K562 (cell line): ENCODE measurements around the gene MARCHF3. TPM values are rescaled to one million over a fixed set of nuclear protein-coding genes. Genes with fewer than 3 reads are reported as not detected.

Experiments used
- ADNP ChIP-seq: fragments of 200-800 bp; sonication (Bioruptor generic); IDR thresholded peaks from 2 replicates; pipeline ENCODE4 v1.6.1; 2016; ENCODE audit warnings: missing genetic modification characterization, missing compliant biosample characterization
- ATF1 ChIP-seq, 2 experiments: fragments of 450-650 bp in 1 of 2; IDR thresholded peaks; 2 replicates each; pipeline ENCODE4 v1.6.1; 2016; ENCODE audit warnings: missing compliant biosample characterization in 1 of 2, missing genetic modification characterization in 1 of 2
- BRD4 ChIP-seq: fragments of 200-600 bp; sonication (generic); IDR thresholded peaks from 2 replicates; pipeline ENCODE4 v1.6.1; 2017; ENCODE audit warnings: inconsistent platforms
- CEBPG ChIP-seq, 3 experiments: fragments of 200-800 bp in 1 of 3; sonication (Bioruptor generic) in 1 of 3; sonication (generic) in 1 of 3; formaldehyde crosslinking in 1 of 3; IDR thresholded peaks in 2 of 3; conservative IDR thresholded peaks in 1 of 3; 2 replicates each; pipeline versions ENCODE4 v1.6.1 to v1.8.0; 2016 to 2022; ENCODE audit warnings: missing compliant biosample characterization in 2 of 3, missing genetic modification characterization in 2 of 3, mild to moderate bottlenecking in 1 of 3, missing genetic modification reagents in 1 of 3
- CEBPZ ChIP-seq: fragments of 150-350 bp; IDR thresholded peaks from 2 replicates; pipeline ENCODE4 v1.6.1; 2014; ENCODE audit warnings: low read depth, mild to moderate bottlenecking, low read length, borderline replicate concordance
- CHD2 ChIP-seq: IDR thresholded peaks from 2 replicates; pipeline ENCODE4 v1.6.1; 2011; ENCODE audit warnings: low read depth, low read length
- E2F3 ChIP-seq: fragments of 250-450 bp; sonication (Bioruptor Pico); IDR thresholded peaks from 2 replicates; pipeline ENCODE4 v1.4.0; 2020; ENCODE audit warnings: mild to moderate bottlenecking
- ELF4 ChIP-seq: fragments of 450-650 bp; formaldehyde crosslinking; IDR thresholded peaks from 2 replicates; pipeline ENCODE4 v1.4.0; 2022; ENCODE audit warnings: missing genetic modification characterization
- ERF ChIP-seq: fragments of 450-650 bp; formaldehyde crosslinking; IDR thresholded peaks from 2 replicates; pipeline ENCODE4 v1.4.0; 2020; ENCODE audit warnings: mild to moderate bottlenecking, mixed read lengths
- FOXK1 ChIP-seq: sonication (generic); formaldehyde crosslinking; IDR thresholded peaks from 2 replicates; pipeline ENCODE4 v1.8.0; 2022; ENCODE audit warnings: missing genetic modification reagents, mild to moderate bottlenecking, borderline replicate concordance
- HOMEZ ChIP-seq: fragments of 250-450 bp; sonication (Bioruptor Pico); IDR thresholded peaks from 2 replicates; pipeline ENCODE4 v1.4.0; 2020; ENCODE audit warnings: mild to moderate bottlenecking, moderate library complexity
- KHSRP ChIP-seq: fragments of 450-650 bp; IDR thresholded peaks from 2 replicates; pipeline ENCODE4 v1.6.1; 2017
- MCM7 ChIP-seq, 2 experiments: fragments of 450-650 bp; IDR thresholded peaks; 2 replicates each; pipeline ENCODE4 v1.6.1; 2016 to 2018
- RAD51 ChIP-seq: fragments of 450-650 bp; IDR thresholded peaks from 2 replicates; pipeline ENCODE4 v1.7.1; 2016; ENCODE audit warnings: low read depth, mild to moderate bottlenecking, borderline replicate concordance
- RFX7 ChIP-seq: fragments of 250-450 bp; sonication (Bioruptor Pico); IDR thresholded peaks from 2 replicates; pipeline ENCODE4 v1.5.1; 2021; ENCODE audit warnings: mild to moderate bottlenecking
- SMAD2 ChIP-seq: fragments of 150-350 bp; IDR thresholded peaks from 2 replicates; pipeline ENCODE4 v1.6.1; 2014; ENCODE audit warnings: low read depth, mild to moderate bottlenecking, low read length
- SREBF2 ChIP-seq: sonication (generic); formaldehyde crosslinking; IDR thresholded peaks from 2 replicates; pipeline ENCODE4 v1.4.0; 2020; ENCODE audit warnings: mild to moderate bottlenecking, missing genetic modification reagents
- SRSF1 ChIP-seq: fragments of 200-400 bp; formaldehyde crosslinking; IDR thresholded peaks from 2 replicates; pipeline ENCODE4 v1.6.1; 2017; ENCODE audit warnings: mild to moderate bottlenecking, low read depth, low read length, moderate library complexity
- TFAP4 ChIP-seq: sonication (generic); formaldehyde crosslinking; IDR thresholded peaks from 2 replicates; pipeline ENCODE4 v1.8.0; 2022; ENCODE audit warnings: missing genetic modification reagents, mild to moderate bottlenecking, moderate library complexity, borderline replicate concordance
- U2AF2 ChIP-seq: fragments of 200-400 bp; formaldehyde crosslinking; optimal IDR thresholded peaks from 2 replicates; pipeline ENCODE3; 2017; ENCODE audit warnings: low read depth, mild to moderate bottlenecking, low read length
- XRCC3 ChIP-seq: fragments of 450-650 bp; IDR thresholded peaks from 2 replicates; pipeline ENCODE4 v1.6.1; 2017; ENCODE audit warnings: mild to moderate bottlenecking, moderate library complexity
- YY1 ChIP-seq, 3 experiments: IDR thresholded peaks; 2 replicates each; pipeline ENCODE4 v1.6.1; 2011; ENCODE audit warnings: low read length in 2 of 3, mild to moderate bottlenecking in 2 of 3, moderate library complexity in 2 of 3, borderline replicate concordance in 1 of 3, control low read depth in 1 of 3, low read depth in 1 of 3; ENCODE audit not compliant: insufficient read depth in 3 of 3, insufficient replicate concordance in 2 of 3, control insufficient read depth in 1 of 3, insufficient read length in 1 of 3; ENCODE audit errors: extremely low read depth in 1 of 3
- ZNF143 ChIP-seq: sonication (generic); formaldehyde crosslinking; IDR thresholded peaks from 2 replicates; pipeline ENCODE4 v1.9.0; 2022; ENCODE audit warnings: mild to moderate bottlenecking, missing genetic modification reagents
- polyA plus RNA-seq, 8 experiments: library from polyadenylated mRNA; depleted of rRNA in 4 of 8; stranded (reverse) in 5 of 8; unstranded in 3 of 8; fragments of >200 nt; fragmentation: Nextera tagmentation in 2 of 8; fragmentation: Illumina TruSeq in 1 of 8; extraction: Ambion mirVana in 2 of 8; extraction: Trizol in 1 of 8; gene quantifications; 2 replicates each; pipeline versions ENCODE4 v1.2.1 to v1.2.3, GENCODE V29; 2011 to 2014; ENCODE audit warnings: inconsistent platforms in 1 of 8, missing spikeins in 1 of 8
- total RNA-seq, 7 experiments: library from RNA; depleted of rRNA in 6 of 7; stranded (reverse); fragments of >200 nt in 6 of 7; fragmentation: Illumina TruSeq in 2 of 7; extraction: Trizol in 2 of 7; gene quantifications; 2 replicates each; pipeline versions ENCODE4 v1.2.1 to v1.2.3, GENCODE V29; 2011 to 2021; ENCODE audit warnings: low replicate concordance in 1 of 7

MARCHF3 gene
- total and polyA plus RNA-seq, 9 of the 15 experiments (the other 6 are each of a cell fraction or from before 2014, with no cell fraction given), result 5.6 to 37.4 (median 16.5) TPM

GRCh38 chr5:126864042-126864688 is 166.2 kb downstream of the MARCHF3 start (continued):
- TF ChIP-seq TFAP4 (CRISPR knock-in tag) (peak; percentile 33; the same call in 1 of the 2 replicates), BRD4 (no peak), FOXK1 (CRISPR knock-in tag) (no peak), ZNF143 (CRISPR knock-in tag) (no peak), XRCC3 (no peak), E2F3 (CRISPR knock-in tag) (no peak), ATF1 (CRISPR knock-in tag; IDR thresholded peaks at IDR 0.05) (no peak), ATF1 (tag; IDR thresholded peaks at IDR 0.05) (peak; percentile 71), U2AF2 (no peak), MCM7 (IDR thresholded peaks at IDR 0.05) (no peak), CEBPG (CRISPR knock-in tag; IDR thresholded peaks at IDR 0.05) (no peak), CEBPG (tag; conservative IDR thresholded peaks at IDR 0.05 in 1 of 2, IDR thresholded peaks at IDR 0.05 in 1 of 2) (no peak), KHSRP (no peak), RFX7 (CRISPR knock-in tag) (no peak), SREBF2 (CRISPR knock-in tag) (no peak), SMAD2 (no peak), SRSF1 (no peak), ADNP (tag) (no peak), RAD51 (no peak; the same call in 1 of the 2 replicates), CEBPZ (no peak), HOMEZ (CRISPR knock-in tag) (no peak), ERF (CRISPR knock-in tag) (no peak), YY1 (IDR thresholded peaks at IDR 0.05; ENCODE audit: borderline replicate concordance in 1 of 3, control insufficient read depth in 1 of 3, extremely low read depth in 1 of 3, insufficient read depth in 3 of 3, insufficient read length in 1 of 3, insufficient replicate concordance in 2 of 3, low read depth in 1 of 3, low read length in 2 of 3) (peak in 1 of 3 experiments; percentile 61), CHD2 (no peak), ELF4 (CRISPR knock-in tag) (no peak)
